Stimulated activated memory B cell treated with anti-CD40 and anti-IgM and Interleukin-4, amounts not matched to agents 10 μg/mL and 1 μg/mL and 100 μg/mL, for 72 hours (primary cell): Measurements from ENCODE around the gene CIITA.

ENCODE experiments used
- ATAC-seq: fragments of 150-1000 bp; cut with Tn5 transposase; 2 replicates; pipeline ENCODE4 v1.10.0; 2021
- H3K27ac Mint-ChIP-seq: one replicate; pipeline ENCODE4 v1.8.0; 2022; ENCODE audit warnings: mild to moderate bottlenecking, mixed read lengths
- H3K27me3 Mint-ChIP-seq: one replicate; pipeline ENCODE4 v1.8.0; 2022; ENCODE audit warnings: mixed read lengths
- H3K36me3 Mint-ChIP-seq: one replicate; pipeline ENCODE4 v1.8.0; 2022; ENCODE audit warnings: mixed read lengths
- H3K4me1 Mint-ChIP-seq: one replicate; pipeline ENCODE4 v1.8.0; 2022; ENCODE audit warnings: mixed read lengths
- H3K4me3 Mint-ChIP-seq: one replicate; pipeline ENCODE4 v1.8.0; 2022; ENCODE audit warnings: mild to moderate bottlenecking, moderate library complexity, mixed read lengths
- H3K9me3 Mint-ChIP-seq: one replicate; pipeline ENCODE4 v1.8.0; 2022; ENCODE audit warnings: mixed read lengths

CIITA gene

DNA sequence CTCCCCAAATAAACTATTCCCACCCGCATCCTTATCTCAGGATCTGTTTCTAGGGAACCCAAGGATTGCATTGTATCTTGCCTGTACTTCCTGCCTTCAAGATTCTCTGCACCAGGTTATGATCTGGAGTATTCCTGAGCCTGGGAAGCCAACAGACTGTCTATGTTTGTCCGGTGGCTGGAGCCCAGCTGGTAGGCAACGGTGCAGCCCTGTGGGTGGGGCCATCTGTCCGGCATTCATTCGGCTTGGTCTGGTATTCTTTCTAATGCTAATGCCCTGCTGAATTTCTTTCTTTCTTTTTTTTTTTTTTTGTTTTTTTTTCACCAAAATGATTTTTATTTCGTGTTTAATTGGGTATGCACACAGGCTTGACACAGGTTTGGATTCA lies 37.7 kb upstream of the CIITA start:
- ATAC-seq, result no peak
- Mint-ChIP-seq H3K27ac (no peak overlapping the region), H3K27me3 (no peaks in the 10 kb centered on the region), H3K36me3 (peaks cover 6% of the 10 kb centered on the region), H3K4me3 (no peak overlapping the region), H3K9me3 (peaks cover 1% of the 10 kb centered on the region), H3K4me1 (peaks cover 49% of the 10 kb centered on the region)

DNA sequence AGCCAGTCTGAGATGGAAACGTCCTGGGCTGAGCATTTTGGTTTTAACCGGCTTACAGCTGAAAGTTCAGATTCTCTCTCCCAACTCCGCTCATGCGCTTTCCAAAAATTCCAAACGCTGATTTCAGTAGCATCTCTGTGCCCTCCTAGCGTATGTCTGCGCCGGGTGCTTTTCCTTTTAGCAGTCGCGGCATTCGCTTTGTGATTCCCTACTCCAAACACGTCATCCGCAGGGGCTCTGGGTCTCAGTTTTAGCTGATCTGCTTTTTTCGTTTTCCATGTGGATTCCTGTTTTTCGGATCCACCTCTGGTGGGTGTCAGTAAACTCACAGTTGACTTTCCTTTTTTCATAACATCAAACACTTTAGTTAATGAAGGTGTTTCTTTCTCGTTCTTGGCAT lies 36.3 kb upstream of the CIITA start:
- ATAC-seq, result no peak
- Mint-ChIP-seq H3K4me1 (peaks cover 40% of the 10 kb centered on the region), H3K27ac (no peak overlapping the region), H3K4me3 (no peak overlapping the region), H3K36me3 (no peaks in the 10 kb centered on the region), H3K27me3 (no peaks in the 10 kb centered on the region), H3K9me3 (no peaks in the 10 kb centered on the region)

DNA sequence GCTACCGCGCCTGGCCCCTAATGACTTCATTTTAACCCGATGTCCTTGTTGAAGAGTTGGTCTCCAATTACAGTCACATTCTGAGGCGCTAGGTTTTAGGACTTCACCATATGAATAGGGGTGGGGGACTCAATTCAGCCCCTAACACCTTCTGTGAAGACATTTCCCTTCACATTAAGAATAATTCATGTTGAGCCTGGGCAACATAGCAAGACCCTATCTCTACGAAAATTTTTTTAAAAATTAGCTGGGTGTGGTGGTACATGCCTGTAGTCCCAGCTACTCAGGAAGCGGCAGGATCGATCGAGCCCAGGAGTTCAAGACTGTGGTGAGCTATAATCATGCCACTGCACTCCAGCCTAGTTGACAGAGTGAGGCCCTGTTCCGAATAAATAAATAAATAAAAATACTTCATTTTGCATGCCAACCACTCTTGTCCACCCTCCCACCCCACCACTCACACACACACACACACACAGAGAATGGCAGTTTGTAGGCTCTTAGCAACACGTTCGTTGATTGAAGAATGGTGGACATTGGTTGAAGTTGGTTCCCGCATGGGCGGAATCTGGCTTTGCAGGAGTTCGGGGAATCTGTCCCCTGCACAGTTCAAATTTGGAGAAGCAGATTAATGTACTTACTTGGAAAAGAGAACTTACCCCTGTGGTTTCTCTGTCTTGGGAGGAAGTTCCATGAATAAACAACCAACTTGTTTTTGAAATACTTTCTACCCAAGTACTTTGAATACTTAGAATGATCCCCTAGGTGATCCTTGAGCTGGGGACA lies 30.6 kb upstream of the CIITA start:
- peak overlapping the region; percentile 59 for H3K27ac Mint-ChIP-seq
- H3K4me3 Mint-ChIP-seq, result peak overlapping the region; percentile 45
- no peaks in the 10 kb centered on the region for H3K9me3 Mint-ChIP-seq
- no peak for ATAC-seq
- H3K36me3 Mint-ChIP-seq, result peaks cover 15% of the 10 kb centered on the region
- peaks cover 61% of the 10 kb centered on the region for H3K4me1 Mint-ChIP-seq
- no peaks in the 10 kb centered on the region for H3K27me3 Mint-ChIP-seq

- H3K36me3 Mint-ChIP-seq, result peaks cover 15% of the 10 kb centered on the region
- peak overlapping the region; percentile 59 for H3K27ac Mint-ChIP-seq
- ATAC-seq, result no peak
- H3K9me3 Mint-ChIP-seq, result no peaks in the 10 kb centered on the region
- no peaks in the 10 kb centered on the region for H3K27me3 Mint-ChIP-seq
- no peak overlapping the region for H3K4me3 Mint-ChIP-seq
- H3K4me1 Mint-ChIP-seq, result peaks cover 68% of the 10 kb centered on the region
Observed at GRCh38 chr16:10847176-10847575, 29.8 kb upstream of the CIITA start.

DNA sequence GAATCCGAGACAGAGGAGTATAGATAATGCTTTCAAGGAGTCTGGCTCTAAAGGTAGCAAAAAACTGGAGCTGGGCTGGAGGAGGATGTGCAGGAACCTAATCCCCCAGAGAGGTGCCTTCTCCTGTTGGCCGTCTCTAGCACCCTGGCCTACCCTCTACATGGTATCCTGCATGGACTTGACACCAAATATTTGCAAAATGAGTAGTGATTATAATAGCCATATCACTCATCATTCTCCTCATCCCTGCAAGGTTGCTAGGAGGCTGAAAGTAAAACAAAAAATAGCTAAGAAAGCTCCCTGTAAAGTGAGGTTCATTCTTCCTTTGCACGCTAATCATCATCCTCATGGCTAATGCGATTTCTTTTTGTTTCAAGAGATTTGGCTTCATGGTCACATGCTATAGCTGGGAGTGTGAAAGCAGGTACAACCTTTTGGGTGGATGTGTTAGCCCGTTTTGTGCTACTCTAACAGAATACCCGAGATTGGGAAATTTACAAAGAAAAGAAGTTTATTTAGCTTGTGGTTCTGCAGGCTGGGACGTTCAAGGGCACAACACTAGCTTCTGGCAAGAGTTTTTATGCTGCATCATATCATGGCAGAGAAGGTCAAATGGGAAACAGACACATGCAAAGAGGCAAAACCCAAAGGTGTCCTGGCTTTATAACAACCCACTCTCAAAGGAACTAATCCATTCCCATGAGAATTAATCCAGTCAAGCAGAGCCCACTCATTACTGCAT lies 27.1 kb upstream of the CIITA start:
- Mint-ChIP-seq H3K27me3 (no peaks in the 10 kb centered on the region), H3K4me1 (peaks cover 60% of the 10 kb centered on the region), H3K36me3 (peaks cover 21% of the 10 kb centered on the region), H3K27ac (no peak overlapping the region), H3K4me3 (no peak overlapping the region), H3K9me3 (peaks cover 4% of the 10 kb centered on the region)
- ATAC-seq, result no peak

DNA sequence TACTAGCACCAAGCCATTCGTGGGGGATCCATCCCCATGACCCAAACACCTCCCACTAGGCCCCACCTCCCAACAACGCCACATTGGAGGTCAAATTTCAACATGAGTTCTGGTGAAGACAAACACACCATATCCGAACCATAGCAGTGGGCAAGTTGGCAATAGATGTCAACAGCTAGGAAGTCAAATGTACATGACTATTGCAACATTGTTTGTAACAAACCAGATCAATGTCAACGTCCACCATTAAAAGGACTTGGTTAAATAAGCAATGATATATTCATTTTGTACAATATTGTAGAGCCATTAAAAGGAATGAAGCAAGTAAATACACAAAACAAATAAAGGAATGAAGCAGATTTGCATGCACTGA lies 26.5 kb upstream of the CIITA start:
- H3K27ac Mint-ChIP-seq, result no peak overlapping the region
- peaks cover 21% of the 10 kb centered on the region for H3K36me3 Mint-ChIP-seq
- H3K4me3 Mint-ChIP-seq, result no peak overlapping the region
- ATAC-seq, result no peak
- peaks cover 4% of the 10 kb centered on the region for H3K9me3 Mint-ChIP-seq
- no peaks in the 10 kb centered on the region for H3K27me3 Mint-ChIP-seq
- peaks cover 63% of the 10 kb centered on the region for H3K4me1 Mint-ChIP-seq

DNA sequence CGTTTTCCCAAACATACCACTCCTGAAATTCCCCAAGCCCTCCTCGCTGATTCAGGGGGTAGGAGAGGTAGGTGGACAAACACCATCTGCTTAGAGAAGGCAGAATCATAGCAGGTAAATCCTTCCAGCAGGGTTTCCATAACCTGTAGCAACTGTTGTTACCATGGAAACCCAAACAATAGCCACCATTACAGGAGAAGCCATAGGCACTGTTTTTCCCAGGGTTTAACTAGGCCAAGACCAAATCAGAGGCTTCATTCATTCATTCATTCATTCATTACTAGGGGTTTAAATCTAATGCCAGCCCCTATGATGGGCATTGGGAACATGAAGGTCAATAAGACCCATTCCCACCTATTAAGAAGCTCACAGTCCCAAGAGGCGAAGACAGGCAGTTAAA lies 25.5 kb upstream of the CIITA start:
- no peak overlapping the region for H3K27ac Mint-ChIP-seq
- peaks cover 21% of the 10 kb centered on the region for H3K36me3 Mint-ChIP-seq
- no peak for ATAC-seq

GRCh38 chr16:10852286-10852685 lies 24.7 kb upstream of the CIITA start:
- Mint-ChIP-seq H3K27ac (peak overlapping the region; percentile 16), H3K36me3 (peaks cover 21% of the 10 kb centered on the region), H3K4me1 (peaks cover 68% of the 10 kb centered on the region), H3K27me3 (no peaks in the 10 kb centered on the region), H3K9me3 (peaks cover 4% of the 10 kb centered on the region), H3K4me3 (no peak overlapping the region)
- ATAC-seq, result no peak

More for the DNA sequence above, 25.5 kb upstream of the CIITA start:
- Mint-ChIP-seq H3K9me3 (peaks cover 4% of the 10 kb centered on the region), H3K4me1 (peaks cover 72% of the 10 kb centered on the region), H3K27me3 (no peaks in the 10 kb centered on the region), H3K4me3 (no peak overlapping the region)

DNA sequence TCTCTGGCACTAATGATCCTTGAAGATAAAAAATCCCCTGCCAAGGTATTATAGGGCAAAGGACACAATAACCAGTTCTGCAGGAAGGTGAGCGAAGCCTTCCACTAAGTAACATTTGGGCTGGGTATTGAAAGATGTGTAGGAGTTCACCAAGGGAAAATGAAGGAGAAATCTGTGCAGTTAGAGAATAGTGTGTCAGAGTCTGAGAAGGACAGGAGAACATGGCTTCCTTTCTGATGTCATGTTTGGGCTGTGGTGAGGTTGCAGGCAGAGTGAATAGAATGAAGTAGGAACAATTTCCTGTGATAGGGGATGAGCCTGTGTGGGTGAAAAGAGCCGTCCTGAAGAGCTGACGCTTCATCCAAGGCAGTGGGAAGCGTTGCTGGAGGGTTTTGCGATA lies 24.1 kb upstream of the CIITA start:
- peak overlapping the region; percentile 16 for H3K27ac Mint-ChIP-seq
- peaks cover 21% of the 10 kb centered on the region for H3K36me3 Mint-ChIP-seq
- no peak overlapping the region for H3K4me3 Mint-ChIP-seq
- no peak for ATAC-seq
- peaks cover 62% of the 10 kb centered on the region for H3K4me1 Mint-ChIP-seq
- no peaks in the 10 kb centered on the region for H3K27me3 Mint-ChIP-seq
- H3K9me3 Mint-ChIP-seq, result peaks cover 4% of the 10 kb centered on the region

- peaks cover 13% of the 10 kb centered on the region for H3K9me3 Mint-ChIP-seq
- H3K4me3 Mint-ChIP-seq, result no peak overlapping the region
- peaks cover 25% of the 10 kb centered on the region for H3K36me3 Mint-ChIP-seq
- H3K27me3 Mint-ChIP-seq, result no peaks in the 10 kb centered on the region
- peaks cover 40% of the 10 kb centered on the region for H3K4me1 Mint-ChIP-seq
- peak overlapping the region; percentile 51 for H3K27ac Mint-ChIP-seq
- ATAC-seq, result no peak
Observed at GRCh38 chr16:10856042-10856441, 21.0 kb upstream of the CIITA start.

DNA sequence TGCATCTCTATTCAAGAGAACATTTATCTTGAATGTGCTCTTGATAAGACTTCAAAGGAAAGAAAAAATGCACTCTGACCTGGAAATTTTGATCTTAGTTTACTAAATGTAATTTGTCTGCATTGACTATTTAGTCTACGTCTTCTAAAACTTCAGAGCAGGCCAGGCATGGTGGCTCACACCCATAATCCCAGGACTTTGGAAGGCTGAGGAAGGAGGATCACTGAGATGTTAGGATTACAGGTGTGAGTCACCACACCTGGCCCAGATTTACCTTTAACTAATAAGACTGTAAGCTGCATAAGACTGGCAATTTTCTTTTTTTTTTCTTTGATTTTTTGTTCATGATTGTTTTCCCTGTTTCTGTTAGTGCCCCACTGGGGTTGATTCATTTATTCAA lies 18.8 kb upstream of the CIITA start:
- Mint-ChIP-seq H3K36me3 (peaks cover 20% of the 10 kb centered on the region), H3K4me3 (no peak overlapping the region), H3K27ac (peak overlapping the region; percentile 71), H3K4me1 (peaks cover 37% of the 10 kb centered on the region), H3K9me3 (peaks cover 9% of the 10 kb centered on the region), H3K27me3 (no peaks in the 10 kb centered on the region)
- ATAC-seq, result no peak

- no peak overlapping the region for H3K4me3 Mint-ChIP-seq
- peak overlapping the region; percentile 71 for H3K27ac Mint-ChIP-seq
- H3K9me3 Mint-ChIP-seq, result peaks cover 9% of the 10 kb centered on the region
- ATAC-seq, result no peak
- no peaks in the 10 kb centered on the region for H3K27me3 Mint-ChIP-seq
- peaks cover 36% of the 10 kb centered on the region for H3K4me1 Mint-ChIP-seq
- peaks cover 19% of the 10 kb centered on the region for H3K36me3 Mint-ChIP-seq
Observed at GRCh38 chr16:10859020-10859419, 18.0 kb upstream of the CIITA start.

DNA sequence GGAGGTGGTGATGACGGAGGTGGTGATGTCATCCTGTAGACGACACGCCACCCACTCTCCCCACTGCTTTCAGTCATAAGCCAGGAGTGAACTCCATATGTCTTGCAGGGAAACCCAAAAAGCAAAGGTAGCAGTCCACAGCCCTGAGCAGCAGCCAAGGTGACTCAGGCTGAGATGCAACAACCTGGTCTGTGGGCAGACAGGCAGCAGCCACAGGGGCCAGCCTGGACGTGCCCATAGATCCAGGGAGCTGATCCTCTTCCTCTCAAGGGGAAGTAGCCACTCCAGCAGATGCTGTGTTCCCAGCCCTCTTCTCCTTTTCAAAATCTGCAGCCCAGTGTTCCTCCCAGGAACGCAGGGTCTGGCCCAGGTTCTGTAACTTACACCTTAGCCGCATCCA lies 17.3 kb upstream of the CIITA start:
- H3K36me3 Mint-ChIP-seq, result peaks cover 19% of the 10 kb centered on the region
- H3K9me3 Mint-ChIP-seq, result peaks cover 9% of the 10 kb centered on the region
- no peak for ATAC-seq
- no peaks in the 10 kb centered on the region for H3K27me3 Mint-ChIP-seq
- no peak overlapping the region for H3K4me3 Mint-ChIP-seq
- H3K4me1 Mint-ChIP-seq, result peaks cover 37% of the 10 kb centered on the region
- peak overlapping the region; percentile 71 for H3K27ac Mint-ChIP-seq

DNA sequence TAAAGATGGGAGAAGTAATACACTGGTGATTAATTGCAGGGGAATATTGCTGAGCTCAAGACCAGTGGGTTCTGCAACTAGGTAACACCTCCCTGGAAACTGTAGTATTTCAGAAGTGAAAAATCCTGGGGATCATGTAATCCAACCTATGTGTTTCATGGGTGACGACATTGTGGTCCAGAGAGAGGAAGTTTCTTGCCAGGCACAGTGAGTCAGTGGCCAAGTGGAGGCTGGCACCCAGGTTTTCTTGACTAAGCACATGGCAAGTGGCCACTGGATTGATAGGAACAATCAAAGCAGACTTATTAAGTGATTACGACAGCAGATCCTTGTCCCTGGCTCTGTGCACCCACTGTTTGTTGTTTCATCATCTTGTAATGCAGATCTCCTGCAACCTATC lies 14.6 kb upstream of the CIITA start:
- H3K4me1 Mint-ChIP-seq, result peaks cover 46% of the 10 kb centered on the region
- ATAC-seq, result no peak
- H3K36me3 Mint-ChIP-seq, result peaks cover 19% of the 10 kb centered on the region
- H3K9me3 Mint-ChIP-seq, result peaks cover 9% of the 10 kb centered on the region
- H3K27me3 Mint-ChIP-seq, result no peaks in the 10 kb centered on the region
- H3K27ac Mint-ChIP-seq, result peak overlapping the region; percentile 71
- H3K4me3 Mint-ChIP-seq, result no peak overlapping the region

DNA sequence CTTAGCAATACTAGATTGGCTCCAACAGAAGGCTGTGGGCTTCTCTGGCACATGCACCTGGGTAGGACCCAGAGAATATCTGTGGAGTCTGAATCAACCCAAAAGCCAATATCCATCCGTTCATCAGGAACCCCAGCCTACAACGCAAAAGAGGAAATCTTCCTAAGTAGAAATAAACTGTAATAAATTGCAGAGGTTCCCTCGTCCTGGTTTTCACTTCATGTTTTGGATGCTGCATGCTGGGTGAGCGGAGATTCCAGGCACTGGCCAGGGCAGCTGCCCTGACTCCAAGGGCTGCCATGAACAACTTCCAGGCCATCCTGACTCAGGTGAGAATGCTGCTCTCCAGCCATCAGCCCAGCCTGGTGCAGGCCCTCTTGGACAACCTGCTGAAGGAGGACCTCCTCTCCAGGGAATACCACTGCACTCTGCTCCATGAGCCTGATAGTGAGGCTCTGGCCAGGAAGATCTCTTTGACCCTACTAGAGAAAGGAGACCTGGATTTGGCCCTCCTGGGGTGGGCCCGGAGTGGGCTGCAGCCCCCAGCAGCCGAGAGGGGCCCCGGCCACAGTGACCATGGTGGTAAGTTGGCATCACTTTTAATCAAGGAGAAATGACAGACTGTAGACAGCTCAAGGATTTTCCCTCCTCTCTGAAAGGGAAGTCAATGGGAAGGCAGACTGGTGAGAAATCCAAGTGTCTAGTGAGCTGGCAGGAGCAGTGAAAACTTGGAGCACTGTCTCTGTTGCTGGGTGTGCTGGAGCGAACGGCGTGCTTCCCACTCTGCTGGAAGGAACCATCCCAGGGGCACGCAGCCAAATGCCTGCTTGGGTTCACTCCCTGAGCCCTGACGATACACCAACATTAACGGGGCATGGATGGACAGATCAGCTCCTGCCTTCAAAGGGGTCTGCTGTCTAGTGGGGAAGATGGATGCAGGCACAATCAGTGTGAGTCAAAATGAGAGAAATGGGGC lies 10.7 kb upstream of the CIITA start:
- ATAC-seq, result no peak
- Mint-ChIP-seq H3K27me3 (no peaks in the 10 kb centered on the region), H3K4me3 (no peak overlapping the region), H3K4me1 (peaks cover 79% of the 10 kb centered on the region), H3K27ac (peak overlapping the region; percentile 86), H3K36me3 (no peaks in the 10 kb centered on the region), H3K9me3 (no peaks in the 10 kb centered on the region)
